ENCODE data around the gene CARS2.
"Not testable (repeated sequence)": the region's sequence is repeated elsewhere in the genome, so short reads cannot be mapped to it uniquely, and the experiment has no call there.

Gene CARS2

GRCh38 chr13:110726726-110727125 lies 20.8 kb upstream of the CARS2 start:
- H3K27me3 ChIP-seq (ENCODE audit: insufficient read depth, low read length, poor library complexity) = no peaks in the 10 kb centered on the region
- no peak for ATAC-seq (ENCODE audit: insufficient read depth, low read depth)
- no peak overlapping the region for H3K4me3 ChIP-seq (ENCODE audit: low read depth in 1 of 2, low read length in 2 of 2)
- no peak overlapping the region for H2AFZ ChIP-seq (ENCODE audit: low read depth, low read length)
- H3K27ac ChIP-seq (ENCODE audit: low read length) = no peak overlapping the region
- no peak overlapping the region for H3K9ac ChIP-seq (ENCODE audit: low read depth, low read length)
- no peaks in the 10 kb centered on the region for H3K9me3 ChIP-seq (ENCODE audit: insufficient read depth, low read length, severe bottlenecking)
- H3K4me2 ChIP-seq (ENCODE audit: insufficient read depth, low read length) = no peak overlapping the region
- DNase-seq = no peak
- H3K4me1 ChIP-seq (ENCODE audit: insufficient read depth, low read length) = no peaks in the 10 kb centered on the region
- H3K79me2 ChIP-seq (ENCODE audit: insufficient read depth, low read length) = peaks cover 11% of the 10 kb centered on the region
- peaks cover 16% of the 10 kb centered on the region; the same call in 1 of the 2 replicates for H4K20me1 ChIP-seq (ENCODE audit: insufficient read depth, low read length)
- peaks cover 13% of the 10 kb centered on the region; the same call in 1 of the 2 replicates for H3K36me3 ChIP-seq (ENCODE audit: insufficient read depth, low read length)
- TF ChIP-seq CTCF (IDR thresholded peaks at IDR 0.05; ENCODE audit: borderline replicate concordance, extremely low read depth, low read length, poor library complexity, severe bottlenecking) = no peak
- no peak for TF ChIP-seq EZH2 (IDR thresholded peaks at IDR 0.05; ENCODE audit: borderline replicate concordance, low read depth, low read length, severe bottlenecking)

- peaks cover 12% of the 10 kb centered on the region for H3K79me2 ChIP-seq (ENCODE audit: insufficient read depth, low read length)
- not testable (repeated sequence) for H2AFZ ChIP-seq (ENCODE audit: low read depth, low read length); ATAC-seq (ENCODE audit: insufficient read depth, low read depth); H3K27me3 ChIP-seq (ENCODE audit: insufficient read depth, low read length, poor library complexity); H3K4me1 ChIP-seq (ENCODE audit: insufficient read depth, low read length); H3K27ac ChIP-seq (ENCODE audit: low read length); H3K9ac ChIP-seq (ENCODE audit: low read depth, low read length); DNase-seq; H3K9me3 ChIP-seq (ENCODE audit: insufficient read depth, low read length, severe bottlenecking); H3K4me2 ChIP-seq (ENCODE audit: insufficient read depth, low read length); H3K4me3 ChIP-seq (ENCODE audit: low read depth in 1 of 2, low read length in 2 of 2)
- peaks cover 17% of the 10 kb centered on the region; the same call in 1 of the 2 replicates for H3K36me3 ChIP-seq (ENCODE audit: insufficient read depth, low read length)
- H4K20me1 ChIP-seq (ENCODE audit: insufficient read depth, low read length) = peaks cover 16% of the 10 kb centered on the region; the same call in 1 of the 2 replicates
These were observed 20.2 kb upstream of the CARS2 start for GRCh38 chr13:110726153-110726552.

GRCh38 chr13:110723598-110723997 lies 17.7 kb upstream of the CARS2 start:
- H3K27ac ChIP-seq (ENCODE audit: low read length) = no peak overlapping the region

GRCh38 chr13:110722971-110723370 lies 17.1 kb upstream of the CARS2 start:
- peaks cover 4% of the 10 kb centered on the region; the same call in 1 of the 2 replicates for H3K4me1 ChIP-seq (ENCODE audit: insufficient read depth, low read length)
- H4K20me1 ChIP-seq (ENCODE audit: insufficient read depth, low read length) = peaks cover 41% of the 10 kb centered on the region
- peaks cover 39% of the 10 kb centered on the region for H3K36me3 ChIP-seq (ENCODE audit: insufficient read depth, low read length)
- no peak overlapping the region for H3K4me2 ChIP-seq (ENCODE audit: insufficient read depth, low read length)
- H3K27ac ChIP-seq (ENCODE audit: low read length) = no peak overlapping the region
- peaks cover 43% of the 10 kb centered on the region for H3K79me2 ChIP-seq (ENCODE audit: insufficient read depth, low read length)
- ATAC-seq (ENCODE audit: insufficient read depth, low read depth) (no peak), DNase-seq (no peak)
- no peak overlapping the region for H2AFZ ChIP-seq (ENCODE audit: low read depth, low read length)
- H3K4me3 ChIP-seq (ENCODE audit: low read depth in 1 of 2, low read length in 2 of 2) = no peak overlapping the region
- no peaks in the 10 kb centered on the region for H3K9me3 ChIP-seq (ENCODE audit: insufficient read depth, low read length, severe bottlenecking)
- H3K27me3 ChIP-seq (ENCODE audit: insufficient read depth, low read length, poor library complexity) = no peaks in the 10 kb centered on the region
- no peak overlapping the region for H3K9ac ChIP-seq (ENCODE audit: low read depth, low read length)
- TF ChIP-seq EZH2 (IDR thresholded peaks at IDR 0.05; ENCODE audit: borderline replicate concordance, low read depth, low read length, severe bottlenecking) (no peak), CTCF (IDR thresholded peaks at IDR 0.05; ENCODE audit: borderline replicate concordance, extremely low read depth, low read length, poor library complexity, severe bottlenecking) (no peak)

More at GRCh38 chr13:110723598-110723997, 17.7 kb upstream of the CARS2 start:
- H3K9ac ChIP-seq (ENCODE audit: low read depth, low read length) = no peak overlapping the region
- DNase-seq = no peak
- H4K20me1 ChIP-seq (ENCODE audit: insufficient read depth, low read length) = peaks cover 36% of the 10 kb centered on the region
- H3K36me3 ChIP-seq (ENCODE audit: insufficient read depth, low read length) = peaks cover 39% of the 10 kb centered on the region
- no peak overlapping the region for H2AFZ ChIP-seq (ENCODE audit: low read depth, low read length)
- H3K9me3 ChIP-seq (ENCODE audit: insufficient read depth, low read length, severe bottlenecking) = no peaks in the 10 kb centered on the region
- no peaks in the 10 kb centered on the region for H3K27me3 ChIP-seq (ENCODE audit: insufficient read depth, low read length, poor library complexity)
- TF ChIP-seq CTCF (IDR thresholded peaks at IDR 0.05; ENCODE audit: borderline replicate concordance, extremely low read depth, low read length, poor library complexity, severe bottlenecking) = no peak
- no peak for TF ChIP-seq EZH2 (IDR thresholded peaks at IDR 0.05; ENCODE audit: borderline replicate concordance, low read depth, low read length, severe bottlenecking)
- no peak for ATAC-seq (ENCODE audit: insufficient read depth, low read depth)
- H3K4me1 ChIP-seq (ENCODE audit: insufficient read depth, low read length) = no peaks in the 10 kb centered on the region
- H3K4me2 ChIP-seq (ENCODE audit: insufficient read depth, low read length) = no peak overlapping the region
- H3K79me2 ChIP-seq (ENCODE audit: insufficient read depth, low read length) = peaks cover 37% of the 10 kb centered on the region
- no peak overlapping the region for H3K4me3 ChIP-seq (ENCODE audit: low read depth in 1 of 2, low read length in 2 of 2)

Measured in DND-41 (cell line).